HEK293T (cell line): ENCODE results near the gene CADPS2.

Experiments
- FOXK2 ChIP-seq: fragments of 450-650 bp; IDR thresholded peaks from 2 replicates; pipeline ENCODE4 v1.6.1; 2016; ENCODE audit warnings: mild to moderate bottlenecking
- NFRKB ChIP-seq: fragments of 450-650 bp; IDR thresholded peaks from 2 replicates; pipeline ENCODE4 v1.6.1; 2016; ENCODE audit warnings: mild to moderate bottlenecking, moderate library complexity

- TF ChIP-seq NFRKB: no peak
- TF ChIP-seq FOXK2: no peak
These were observed 521.4 kb downstream of the CADPS2 start for GRCh38 chr7:122364761-122365280.
